ENCODE data around the gene FSD1L. TPM values are rescaled to one million over a fixed set of nuclear protein-coding genes. Genes with fewer than 3 reads are reported as not detected.

FSD1L gene
- total RNA-seq = 4.5 and 5.1 TPM in 2 replicates

GRCh38 chr9:105447814-105448812, at the start of gene FSD1L:
TSS of gene FSD1L (plus strand) at chr9:105448034. CDS start at chr9:105448221, 187 bp downstream.

GRCh38 chr9:105557804-105558610, 110.2 kb downstream of the FSD1L start, which contains the start of gene FKTN:
TSS of gene FKTN (plus strand) at chr9:105558131. CDS start at chr9:105575033, 16,902 bp downstream.

Other genes starting within 250 kb of the FSD1L start
- gene SLC44A1, start 203.4 kb upstream of the FSD1L start, total RNA-seq = 86.7 and 87.6 TPM in 2 replicates
- 21.3 and 32.5 TPM in 2 replicates for gene FKTN, start 110.1 kb downstream of the FSD1L start, total RNA-seq
- gene TAL2, start 214.4 kb downstream of the FSD1L start, total RNA-seq = 0.26 TPM in 1 of 2 replicates, not detected in the other
- 10.9 and 11.1 TPM in 2 replicates for gene TMEM38B, start 246.5 kb downstream of the FSD1L start, total RNA-seq